GM23338 (cell line): ENCODE measurements around the gene KCNIP3. TPM values are rescaled to one million over a fixed set of nuclear protein-coding genes. Genes with fewer than 3 reads are reported as not detected.

Experiments used
- ATAC-seq: fragments of 200-7000 bp; cut with Tn5 transposase; 3 replicates; pipeline ENCODE4 v1.9.1; 2020
- DNase-seq: peaks from one replicate; pipeline ENCODE4 v3.0.0-alpha.2; 2015; ENCODE audit warnings: low spot score
- H2AFZ ChIP-seq: fragments of 200-600 bp; sonication (generic); 2 replicates; pipeline ENCODE4 v1.8.0; 2016; ENCODE audit warnings: antibody characterized with exemption, mild to moderate bottlenecking, moderate library complexity
- H3F3A ChIP-seq: fragments of 200-600 bp; sonication (generic); replicated peaks from 2 replicates; pipeline ENCODE4 v1.8.0; 2017; ENCODE audit warnings: antibody characterized with exemption, mixed run types, low read depth
- H3K27ac ChIP-seq: fragments of 200-600 bp; sonication (generic); 2 replicates; pipeline ENCODE4 v1.6.1; 2016; ENCODE audit warnings: low read depth
- H3K27me3 ChIP-seq: fragments of 200-600 bp; sonication (generic); 2 replicates; pipeline ENCODE4 v1.8.0; 2016; ENCODE audit warnings: mild to moderate bottlenecking, mixed run types, moderate library complexity; ENCODE audit not compliant: insufficient read depth
- H3K36me3 ChIP-seq: fragments of 200-600 bp; sonication (generic); 2 replicates; pipeline ENCODE4 v1.8.0; 2016; ENCODE audit warnings: mild to moderate bottlenecking; ENCODE audit not compliant: insufficient read depth
- H3K4me1 ChIP-seq: fragments of 200-600 bp; sonication (generic); 2 replicates; pipeline ENCODE4 v1.8.0; 2016; ENCODE audit warnings: mild to moderate bottlenecking, moderate library complexity; ENCODE audit not compliant: insufficient read depth
- H3K4me2 ChIP-seq: fragments of 200-600 bp; sonication (generic); 2 replicates; pipeline ENCODE4 v1.7.1; 2017; ENCODE audit warnings: mixed run types
- H3K4me3 ChIP-seq: fragments of 200-600 bp; sonication (generic); 2 replicates; pipeline ENCODE4 v1.6.1; 2016; ENCODE audit warnings: mixed run types
- H3K79me2 ChIP-seq: fragments of 200-600 bp; sonication (generic); replicated peaks from 2 replicates; pipeline ENCODE4 v1.8.0; 2017; ENCODE audit warnings: mild to moderate bottlenecking; ENCODE audit not compliant: insufficient read depth
- H3K9me2 ChIP-seq: fragments of 200-600 bp; sonication (generic); 2 replicates; pipeline ENCODE4 v1.8.0; 2017; ENCODE audit not compliant: insufficient read depth
- H4K20me1 ChIP-seq: fragments of 200-600 bp; sonication (generic); replicated peaks from 2 replicates; pipeline ENCODE4 v1.8.0; 2017; ENCODE audit warnings: mild to moderate bottlenecking; ENCODE audit not compliant: insufficient read depth
- H3K27ac Mint-ChIP-seq: 2 replicates; pipeline ENCODE4 v1.8.0; 2020; ENCODE audit warnings: inconsistent platforms, mild to moderate bottlenecking, moderate library complexity, mixed read lengths
- H3K27me3 Mint-ChIP-seq: 3 replicates; pipeline ENCODE4 v1.8.0; 2022; ENCODE audit warnings: low read depth, mild to moderate bottlenecking, moderate library complexity, mixed read lengths, inconsistent platforms; ENCODE audit not compliant: insufficient read depth, poor library complexity
- H3K36me3 Mint-ChIP-seq: 3 replicates; pipeline ENCODE4 v1.8.0; 2021; ENCODE audit warnings: low read depth, mild to moderate bottlenecking, inconsistent platforms, moderate library complexity, mixed read lengths
- H3K4me1 Mint-ChIP-seq: 3 replicates; pipeline ENCODE4 v1.8.0; 2020; ENCODE audit warnings: mild to moderate bottlenecking, inconsistent platforms, mixed read lengths
- H3K4me3 Mint-ChIP-seq: 3 replicates; pipeline ENCODE4 v1.8.0; 2021; ENCODE audit warnings: moderate library complexity, mild to moderate bottlenecking, inconsistent platforms, mixed read lengths
- H3K9me3 Mint-ChIP-seq: 3 replicates; pipeline ENCODE4 v1.8.0; 2020; ENCODE audit warnings: moderate library complexity, mild to moderate bottlenecking, inconsistent platforms, mixed read lengths
- CREB1 ChIP-seq: fragments of 250-450 bp; sonication (Bioruptor Pico); IDR thresholded peaks from 2 replicates; pipeline ENCODE4 v1.5.0; 2020; ENCODE audit warnings: low read depth, mild to moderate bottlenecking, moderate library complexity
- CTCF ChIP-seq, 2 experiments: fragments of 200-600 bp in 1 of 2; sonication (generic) in 1 of 2; conservative IDR thresholded peaks; 2 replicates each; pipeline versions ENCODE4 v1.5.1 to v1.6.1; 2016 to 2017; ENCODE audit warnings: antibody characterized with exemption in 2 of 2, low read depth in 2 of 2, mild to moderate bottlenecking in 2 of 2, moderate library complexity in 1 of 2
- EZH2 ChIP-seq: fragments of 200-600 bp; sonication (generic); IDR thresholded peaks from one replicate; pipeline ENCODE4 v1.8.0; 2017; ENCODE audit warnings: antibody characterized with exemption, mild to moderate bottlenecking, low read depth; ENCODE audit not compliant: unreplicated experiment
- JUNB ChIP-seq: IDR thresholded peaks from one replicate; pipeline ENCODE4 v1.6.1; 2016; ENCODE audit warnings: antibody characterized with exemption; ENCODE audit not compliant: unreplicated experiment
- NANOG ChIP-seq: IDR thresholded peaks from 2 replicates; pipeline ENCODE4 v1.6.1; 2016; ENCODE audit warnings: antibody characterized with exemption, borderline replicate concordance
- POLR2AphosphoS5 ChIP-seq: IDR thresholded peaks from 2 replicates; pipeline ENCODE4 v1.6.1; 2016; ENCODE audit warnings: antibody characterized with exemption, low read depth
- REST ChIP-seq: IDR thresholded peaks from one replicate; pipeline ENCODE4 v1.6.1; 2018; ENCODE audit warnings: antibody characterized with exemption; ENCODE audit not compliant: unreplicated experiment
- ZNF331 ChIP-seq: fragments of 250-450 bp; sonication (Bioruptor Pico); IDR thresholded peaks from 2 replicates; pipeline ENCODE4 v1.5.0; 2020; ENCODE audit warnings: low read depth, mild to moderate bottlenecking, moderate library complexity
- polyA plus RNA-seq: library from polyadenylated mRNA; unstranded; fragments of >200 nt; fragmentation: Nextera tagmentation; extraction: Ambion mirVana; gene quantifications from 2 replicates; pipeline ENCODE4 v1.2.1, GENCODE V29; 2016
- total RNA-seq: library from RNA; depleted of rRNA; stranded (reverse); fragments of >200 nt; shearing (Covaris generic); gene quantifications from 2 replicates; pipeline ENCODE4 v1.2.3, GENCODE V29; 2014

Gene KCNIP3
- total and polyA plus RNA-seq, 2 experiments from 2014 or later = 0.32 to 0.83 TPM

DNA sequence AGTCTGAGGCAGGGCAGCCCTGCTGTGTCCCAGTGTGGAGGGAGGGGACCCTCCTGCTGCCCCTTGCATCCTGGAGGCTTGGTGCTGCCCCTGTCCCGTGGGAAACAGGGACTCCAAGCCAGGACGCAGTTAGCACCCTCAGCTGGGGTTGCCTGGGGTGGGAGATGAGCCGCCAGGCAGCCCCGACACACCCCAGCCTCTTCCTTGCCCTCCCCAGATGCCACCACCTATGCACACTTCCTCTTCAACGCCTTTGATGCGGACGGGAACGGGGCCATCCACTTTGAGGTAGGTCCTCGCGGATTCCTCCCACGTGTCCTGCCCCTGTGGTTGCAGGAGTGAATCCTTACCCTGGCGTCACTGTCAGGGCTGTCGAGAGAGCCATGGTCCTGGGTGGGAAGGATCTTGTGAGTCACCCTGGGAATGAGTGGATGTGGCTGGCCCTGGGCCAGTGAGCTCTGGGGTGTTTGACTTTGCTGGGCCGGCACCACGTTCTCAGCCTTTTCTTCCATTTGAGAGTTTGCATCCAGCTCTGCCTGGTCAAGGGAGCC is 77.8 kb downstream of the KCNIP3 start:
- Histone ChIP-seq H2AFZ (no peak overlapping the region; the same call in 1 of the 2 replicates), H3K79me2 (no peaks in the 10 kb centered on the region), H3K27me3 (no peaks in the 10 kb centered on the region; the same call in 1 of the 2 replicates), H3K27ac (no peak overlapping the region), H3K4me3 (no peak overlapping the region), H3K36me3 (no peaks in the 10 kb centered on the region), H3K4me1 (no peaks in the 10 kb centered on the region; the same call in 1 of the 2 replicates), H4K20me1 (no peaks in the 10 kb centered on the region), H3K9me2 (no peaks in the 10 kb centered on the region), H3K4me2 (no peak overlapping the region), H3F3A (no peaks in the 10 kb centered on the region)
- TF ChIP-seq NANOG = no peak
- no peak for TF ChIP-seq JUNB
- TF ChIP-seq REST = no peak
- TF ChIP-seq CTCF (conservative IDR thresholded peaks at IDR 0.05; ENCODE audit: low read depth in 2 of 2) = no peak
- no peak for TF ChIP-seq POLR2AphosphoS5
- TF ChIP-seq CREB1 (CRISPR knock-in tag) = no peak
- no peak for TF ChIP-seq ZNF331
- TF ChIP-seq EZH2 = no peak
- no peaks in the 10 kb centered on the region for H3K9me3 Mint-ChIP-seq
- peaks cover 15% of the 10 kb centered on the region for H3K4me1 Mint-ChIP-seq
- no peak for ATAC-seq
- peaks cover 7% of the 10 kb centered on the region for H3K27me3 Mint-ChIP-seq
- no peak overlapping the region for H3K4me3 Mint-ChIP-seq
- no peaks in the 10 kb centered on the region for H3K36me3 Mint-ChIP-seq
- no peak overlapping the region for H3K27ac Mint-ChIP-seq
- DNase-seq = no peak

- TF ChIP-seq REST = no peak
- H3K79me2 ChIP-seq = no peaks in the 10 kb centered on the region
- Mint-ChIP-seq H3K4me3 (no peak overlapping the region), H3K27me3 (peaks cover 7% of the 10 kb centered on the region), H3K27ac (no peak overlapping the region), H3K36me3 (no peaks in the 10 kb centered on the region), H3K4me1 (peaks cover 16% of the 10 kb centered on the region), H3K9me3 (no peaks in the 10 kb centered on the region)
- no peaks in the 10 kb centered on the region; the same call in 1 of the 2 replicates for H3K27me3 ChIP-seq
- no peak overlapping the region for H3K4me2 ChIP-seq
- no peaks in the 10 kb centered on the region for H4K20me1 ChIP-seq
- DNase-seq = no peak
- H3K27ac ChIP-seq = no peak overlapping the region
- no peaks in the 10 kb centered on the region for H3K36me3 ChIP-seq
- H3K4me3 ChIP-seq = no peak overlapping the region
- ATAC-seq = no peak
- no peak overlapping the region; the same call in 1 of the 2 replicates for H2AFZ ChIP-seq
- no peaks in the 10 kb centered on the region; the same call in 1 of the 2 replicates for H3K4me1 ChIP-seq
- H3K9me2 ChIP-seq = no peaks in the 10 kb centered on the region
- no peaks in the 10 kb centered on the region for H3F3A ChIP-seq
Observed at GRCh38 chr2:95375532-95376150, 78.5 kb downstream of the KCNIP3 start.
